GM19397 (cell line): ENCODE measurements around the gene PI4KA.
"Not testable (repeated sequence)": the region's sequence is repeated elsewhere in the genome, so short reads cannot be mapped to it uniquely, and the experiment has no call there.

Source experiments
- ATAC-seq: cut with Tn5 transposase; IDR thresholded peaks from one replicate; pipeline ENCODE4 v1.9.1; 2021; ENCODE audit warnings: mild to moderate bottlenecking, moderate library complexity; ENCODE audit not compliant: unreplicated experiment

Gene PI4KA

GRCh38 chr22:20779014-20779817 lies 79.4 kb downstream of the PI4KA start:
- no peak for ATAC-seq

GRCh38 chr22:20777420-20778177 lies 81.0 kb downstream of the PI4KA start:
- ATAC-seq: no peak

GRCh38 chr22:20776624-20777405 lies 81.8 kb downstream of the PI4KA start:
- no peak for ATAC-seq

GRCh38 chr22:20775342-20775895 lies 83.2 kb downstream of the PI4KA start:
- ATAC-seq: no peak

- ATAC-seq: no peak
These were observed 83.7 kb downstream of the PI4KA start for GRCh38 chr22:20774882-20775281.

GRCh38 chr22:20773793-20774212 lies 84.8 kb downstream of the PI4KA start, which contains the start of gene SERPIND1:
SERPIND1 (plus strand) TSS chr22:20774113; CDS start chr22:20779313, 5,200 bp downstream.
- no peak for ATAC-seq

GRCh38 chr22:20771918-20772625 lies 86.5 kb downstream of the PI4KA start:
- ATAC-seq: no peak

GRCh38 chr22:20769496-20769826 lies 89.2 kb downstream of the PI4KA start:
- not testable (repeated sequence) for ATAC-seq

- no peak for ATAC-seq
These were observed 92.1 kb downstream of the PI4KA start for GRCh38 chr22:20766530-20766929.

- no peak for ATAC-seq
These were observed 92.7 kb downstream of the PI4KA start for GRCh38 chr22:20765938-20766337.

- ATAC-seq: no peak
These were observed 93.9 kb downstream of the PI4KA start for GRCh38 chr22:20764729-20765128.

GRCh38 chr22:20764471-20764720 lies 94.2 kb downstream of the PI4KA start:
- no peak for ATAC-seq

GRCh38 chr22:20763630-20764470 lies 94.8 kb downstream of the PI4KA start:
- no peak for ATAC-seq

- ATAC-seq: no peak
These were observed 96.3 kb downstream of the PI4KA start for GRCh38 chr22:20762233-20762796.

GRCh38 chr22:20761536-20761935 lies 97.1 kb downstream of the PI4KA start:
- no peak for ATAC-seq

- no peak for ATAC-seq
These were observed 98.5 kb downstream of the PI4KA start for GRCh38 chr22:20760084-20760483.

GRCh38 chr22:20758688-20759087 lies 99.9 kb downstream of the PI4KA start:
- ATAC-seq: no peak

- ATAC-seq: no peak
These were observed 101.8 kb downstream of the PI4KA start for GRCh38 chr22:20756846-20757245.

- no peak for ATAC-seq
These were observed 105.7 kb downstream of the PI4KA start for GRCh38 chr22:20752873-20753272.
